HEK293 (cell line): ENCODE measurements around the gene WDR44.

ENCODE experiments used
- HOXA7 ChIP-seq: sonication (generic); formaldehyde crosslinking; IDR thresholded peaks from 2 replicates; pipeline ENCODE4 v1.8.1; 2022; ENCODE audit warnings: missing genetic modification reagents, borderline replicate concordance
- PRDM1 ChIP-seq: fragments of 450-650 bp; formaldehyde crosslinking; IDR thresholded peaks from 2 replicates; pipeline ENCODE4; 2016; ENCODE audit warnings: missing biosample characterization, missing genetic modification characterization
- ZNF174 ChIP-seq: fragments of 450-650 bp; formaldehyde crosslinking; IDR thresholded peaks from 2 replicates; pipeline ENCODE4 v1.5.0; 2017; ENCODE audit warnings: missing biosample characterization, mild to moderate bottlenecking, missing genetic modification characterization
- ZNF202 ChIP-seq: fragments of 450-650 bp; formaldehyde crosslinking; IDR thresholded peaks from 2 replicates; pipeline ENCODE4 v1.5.1; 2016; ENCODE audit warnings: missing biosample characterization, missing genetic modification characterization, borderline replicate concordance
- ZNF404 ChIP-seq: fragments of 450-650 bp; formaldehyde crosslinking; IDR thresholded peaks from 2 replicates; pipeline ENCODE4 v1.5.1; 2017; ENCODE audit warnings: missing biosample characterization, missing genetic modification characterization
- ZNF639 ChIP-seq: fragments of 450-650 bp; formaldehyde crosslinking; IDR thresholded peaks from 2 replicates; pipeline ENCODE4 v1.5.1; 2016; ENCODE audit warnings: missing biosample characterization, missing genetic modification characterization
- ZNF830 ChIP-seq: fragments of 450-650 bp; IDR thresholded peaks from 2 replicates; pipeline ENCODE4 v1.5.0; 2018; ENCODE audit warnings: missing biosample characterization, missing genetic modification characterization, low read depth, mild to moderate bottlenecking, moderate library complexity

GRCh38 chrX:118420462-118420861 lies 74.6 kb downstream of the WDR44 start:
- no peak for TF ChIP-seq ZNF830 (tag by site-specific recombination)
- no peak for TF ChIP-seq ZNF639 (tag by site-specific recombination)
- TF ChIP-seq ZNF174 (tag by site-specific recombination), result no peak
- TF ChIP-seq ZNF202 (tag by site-specific recombination), result no peak
- no peak for TF ChIP-seq PRDM1 (tag by site-specific recombination)
- no peak for TF ChIP-seq HOXA7 (CRISPR knock-in tag)
- no peak for TF ChIP-seq ZNF404
